Activated CD4-positive, alpha-beta T cell treated with anti-CD3 and anti-CD28 coated beads, Interleukin-10, Interleukin-2, amounts not matched to agents 100 ng/mL and 50 ng/mL, durations not matched to agents 16 hours and 8 hours (primary cell): ENCODE data around the gene THADA.

Experiments used
- DNase-seq: peaks from one replicate; pipeline ENCODE4 v3.0.0-alpha.2; 2020

Gene THADA

DNA sequence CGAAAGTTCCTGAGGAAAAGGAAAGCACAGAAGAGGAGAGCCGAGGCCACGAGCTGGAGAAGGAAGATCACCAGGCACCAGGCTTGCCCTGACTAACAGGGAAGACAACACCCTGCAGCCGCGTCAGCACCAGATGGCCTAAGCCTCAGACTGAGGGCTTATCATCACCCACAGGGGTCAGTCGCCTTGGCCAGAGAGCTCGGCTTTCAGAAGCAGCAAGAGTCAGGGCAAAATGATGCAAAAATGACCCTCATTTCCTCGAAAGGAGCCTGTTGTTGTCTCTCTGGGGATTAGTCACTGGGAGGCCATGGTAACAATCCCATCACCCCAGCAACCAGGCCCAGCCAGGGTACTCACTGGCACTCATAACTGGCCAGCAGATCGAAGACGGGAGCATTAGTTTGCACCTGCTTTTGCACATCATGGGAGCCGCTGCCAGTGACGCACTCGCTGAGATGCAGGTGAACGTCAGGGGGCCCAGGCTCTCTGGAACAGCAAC lies 326.7 kb downstream of the THADA start:
- no peak for DNase-seq

DNA sequence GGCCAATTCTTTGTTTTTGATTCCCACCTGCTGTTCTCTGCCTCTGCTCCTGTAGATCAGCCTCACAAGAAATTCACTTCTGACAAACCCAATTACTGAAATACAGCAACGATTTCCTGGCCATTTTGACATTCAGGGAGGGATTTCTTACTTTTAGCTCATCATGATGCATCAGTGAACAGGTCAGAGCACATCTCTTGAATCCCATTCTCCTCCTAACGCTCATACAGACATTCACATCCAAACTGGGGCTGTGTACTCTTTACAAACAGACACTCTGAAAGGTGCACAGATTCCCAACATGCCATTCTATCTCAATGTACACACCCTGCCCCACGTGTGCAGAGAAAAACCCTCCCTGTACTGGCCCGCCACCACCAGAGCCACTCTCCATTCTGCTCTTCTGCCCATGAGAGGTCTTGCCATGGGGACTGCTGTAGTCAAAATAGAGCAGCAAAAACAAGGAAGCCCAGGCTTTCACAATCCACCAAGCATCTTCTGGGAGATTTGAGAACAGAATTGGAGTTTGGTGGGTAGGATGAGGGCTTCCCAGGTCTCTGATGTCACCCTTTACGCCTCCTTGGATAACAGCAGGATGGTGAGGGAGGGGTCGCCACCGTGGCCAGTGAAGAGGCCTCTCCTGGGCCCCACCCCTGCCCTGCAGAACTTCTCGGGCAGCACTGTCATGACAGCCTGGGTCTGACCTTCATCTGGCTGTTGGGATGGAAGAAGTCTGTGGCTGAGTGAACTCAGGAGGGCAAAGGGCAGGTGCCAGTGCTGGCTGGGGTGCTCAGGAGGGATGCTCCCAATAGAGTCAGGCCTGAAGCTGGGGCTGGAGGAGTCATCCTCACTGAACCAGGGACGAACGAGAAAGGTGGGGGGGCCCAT lies 327.5 kb downstream of the THADA start:
- DNase-seq = no peak

DNA sequence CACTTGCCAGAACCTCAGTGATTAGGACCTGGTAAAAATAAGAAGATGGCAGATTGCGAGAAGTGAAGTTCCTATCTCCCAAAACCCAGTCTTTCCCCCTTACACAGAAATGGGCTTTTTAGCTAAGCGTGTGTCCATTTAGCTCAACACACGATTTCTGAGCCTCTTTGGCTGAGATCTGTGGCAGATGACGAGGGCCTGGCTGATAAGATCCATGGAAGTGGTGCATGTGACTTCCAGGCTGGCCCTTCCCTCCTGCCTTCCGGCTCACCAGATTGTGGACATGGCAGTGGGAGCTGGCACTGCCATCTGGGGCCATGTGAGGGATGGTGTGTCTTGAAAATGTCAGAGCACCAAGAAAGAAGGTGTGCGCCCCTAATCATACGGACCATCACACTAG lies 328.5 kb downstream of the THADA start:
- DNase-seq = no peak

DNA sequence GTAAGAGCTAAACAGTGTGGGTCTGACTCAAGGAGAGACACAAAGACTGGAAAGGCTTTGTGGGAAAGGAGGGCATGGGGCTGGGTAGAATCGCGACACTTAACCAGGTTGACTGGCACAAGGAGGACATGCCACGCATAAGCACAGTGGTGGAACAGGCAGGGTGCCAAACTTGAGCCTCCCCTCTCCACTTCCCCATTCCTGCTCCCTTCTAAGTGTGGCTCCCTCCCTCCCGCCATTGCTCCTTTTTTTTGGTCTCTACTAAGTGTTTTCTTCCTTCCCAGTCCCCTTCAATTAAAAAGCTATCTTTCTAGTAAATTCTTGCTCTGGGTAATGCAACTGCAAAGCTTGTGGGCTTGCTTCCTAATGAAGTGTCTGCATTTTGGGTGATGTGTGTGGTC lies 329.1 kb downstream of the THADA start:
- no peak for DNase-seq

DNA sequence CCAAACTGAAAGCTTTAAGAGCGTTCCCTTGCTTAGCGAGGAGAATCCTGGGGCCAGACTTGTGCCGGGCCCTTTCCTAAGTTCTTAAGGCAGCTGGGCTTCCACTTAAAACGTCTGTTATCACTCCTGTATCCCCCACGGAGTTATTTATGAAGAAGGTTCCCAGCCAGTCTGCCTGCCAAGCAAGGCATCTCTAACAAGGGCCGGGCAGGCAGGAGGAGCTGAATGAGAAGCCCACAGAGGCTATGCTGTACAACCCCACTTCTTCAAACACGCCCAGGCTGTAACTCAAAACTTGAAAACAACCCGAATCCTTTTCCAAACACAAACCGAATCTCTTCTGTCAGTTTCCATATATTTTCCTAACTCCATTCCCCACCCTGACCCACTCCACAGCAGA lies 330.4 kb downstream of the THADA start:
- no peak for DNase-seq

DNA sequence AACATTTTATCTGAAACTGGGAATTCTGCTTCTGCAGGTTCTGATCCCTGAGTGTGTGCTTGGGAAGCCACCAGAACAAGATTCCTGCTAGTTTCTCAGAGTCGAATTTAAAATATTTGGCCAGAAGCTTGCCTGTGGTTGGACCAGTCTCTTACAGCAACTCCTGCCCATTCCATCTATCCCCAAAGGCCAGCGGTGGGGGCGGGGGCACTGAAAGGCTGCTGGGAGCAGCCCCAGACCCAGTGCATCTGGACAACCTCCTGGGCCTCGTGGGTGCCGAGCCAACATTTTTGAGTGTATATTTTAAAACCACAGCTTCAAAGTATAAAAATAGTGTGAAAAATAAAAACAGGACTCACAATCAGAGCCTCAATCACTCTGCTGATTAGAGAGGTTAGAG lies 330.8 kb downstream of the THADA start:
- no peak for DNase-seq

DNA sequence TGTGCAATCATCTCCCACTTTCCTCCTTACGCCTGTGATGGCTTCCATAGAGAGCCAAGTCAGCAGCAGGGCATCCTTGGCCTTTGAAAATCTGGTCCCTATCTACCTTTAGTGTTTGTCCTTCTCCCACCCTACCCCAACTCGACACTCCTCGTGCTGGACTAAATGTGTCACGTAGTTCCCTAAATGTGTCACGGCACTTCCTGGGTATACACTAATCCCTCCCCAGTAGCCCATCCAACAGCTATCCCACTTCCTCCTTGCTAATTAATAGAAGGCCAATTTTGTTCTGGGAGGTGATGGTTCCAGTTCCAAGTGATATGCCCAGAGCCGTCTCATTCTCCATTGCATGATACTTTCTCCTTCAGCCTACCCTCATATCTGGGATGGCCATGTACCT lies 332.9 kb downstream of the THADA start:
- no peak for DNase-seq

DNA sequence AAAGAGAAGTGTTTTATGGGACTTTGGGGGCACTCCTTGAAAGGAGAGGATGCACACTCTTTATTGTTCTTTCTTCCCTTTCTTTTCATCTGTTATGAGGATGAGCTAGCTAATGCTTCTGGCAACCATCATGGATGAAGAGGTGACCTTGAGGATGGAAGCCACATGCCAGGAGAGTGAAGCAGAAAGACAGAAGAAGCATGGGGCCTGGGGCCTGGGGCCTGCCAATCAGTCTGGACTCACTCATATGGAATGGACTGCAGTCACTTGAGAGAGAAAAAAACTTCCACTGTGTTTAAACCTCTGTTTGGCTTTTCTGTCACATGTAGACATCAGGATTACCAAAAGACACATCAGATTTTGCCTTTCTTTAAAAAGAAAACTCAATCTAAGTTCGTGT lies 333.6 kb downstream of the THADA start:
- no peak for DNase-seq

DNA sequence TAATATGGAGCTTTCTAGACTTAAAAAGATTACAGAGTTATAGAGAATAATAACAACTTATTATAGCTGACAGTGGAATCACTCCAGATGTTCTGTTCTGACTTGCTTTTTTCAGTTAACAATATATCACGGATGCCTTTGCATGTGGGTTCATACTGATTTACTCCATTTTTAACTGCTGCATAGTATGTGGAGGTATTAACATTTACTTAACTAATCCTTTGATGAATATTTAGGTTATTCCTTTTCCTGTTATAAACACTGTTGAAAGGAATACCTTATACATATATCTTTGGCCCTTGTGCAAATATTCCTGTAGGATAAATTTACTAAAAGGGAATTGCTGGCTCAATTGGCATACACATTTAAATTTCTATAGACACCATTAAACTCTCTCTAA lies 336.3 kb downstream of the THADA start:
- DNase-seq = no peak

DNA sequence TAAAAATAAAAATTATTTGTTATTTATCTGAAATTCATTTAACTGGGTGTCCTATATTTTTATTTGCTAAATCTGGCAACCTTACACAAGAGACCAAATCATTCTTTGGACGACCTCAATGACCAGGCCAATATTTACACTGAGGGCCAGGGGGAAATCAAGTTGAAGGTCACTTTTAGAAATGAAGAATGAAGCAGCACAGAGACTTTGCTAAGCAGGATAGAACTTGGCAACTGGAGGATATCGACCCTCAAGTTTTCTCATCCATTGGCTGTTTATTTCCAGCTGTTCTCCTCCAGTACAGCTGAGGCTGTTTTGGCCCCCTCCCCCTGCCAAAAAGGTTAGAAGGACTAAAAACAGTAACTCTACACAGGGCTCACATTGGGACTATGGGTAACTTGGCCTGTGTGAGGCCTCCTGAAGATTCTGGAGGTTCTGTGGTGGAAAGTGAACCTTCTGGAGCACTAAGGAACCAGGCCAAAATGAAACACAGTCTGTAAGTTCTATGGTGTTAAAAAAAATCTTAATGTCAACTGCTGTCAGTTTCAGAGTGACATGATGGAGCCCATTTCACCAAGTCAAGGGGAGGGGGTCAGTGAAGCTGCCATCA lies 337.2 kb downstream of the THADA start:
- no peak for DNase-seq

DNA sequence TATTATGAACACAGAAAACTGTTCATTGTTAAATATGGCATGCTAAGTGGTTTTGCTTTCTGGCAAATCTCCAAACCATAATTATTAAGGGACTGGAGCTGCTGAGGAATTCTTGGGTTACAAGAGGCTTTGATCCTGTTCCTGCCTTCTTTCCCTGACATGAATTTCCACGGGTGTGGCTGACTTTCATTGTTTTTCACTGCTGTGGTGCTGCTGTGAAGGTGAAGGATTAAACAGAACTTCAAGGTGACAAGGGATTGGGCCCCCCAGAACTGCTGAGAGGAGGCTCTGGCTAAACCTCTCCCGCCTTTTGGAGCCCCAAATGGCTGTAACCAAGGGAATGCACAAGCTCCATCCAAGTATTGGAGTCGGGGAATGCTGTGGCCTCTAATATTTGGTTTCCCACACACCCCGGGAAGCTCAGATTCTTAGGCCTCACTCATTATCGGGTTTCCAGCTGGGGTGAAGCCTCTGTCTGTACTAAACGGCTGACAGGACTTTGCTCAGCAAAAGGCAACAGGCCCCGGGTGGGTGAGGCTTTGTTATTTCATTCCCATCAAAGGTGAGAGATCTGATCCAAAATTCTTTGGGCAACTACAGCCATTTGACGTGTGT lies 340.4 kb downstream of the THADA start:
- no peak for DNase-seq

DNA sequence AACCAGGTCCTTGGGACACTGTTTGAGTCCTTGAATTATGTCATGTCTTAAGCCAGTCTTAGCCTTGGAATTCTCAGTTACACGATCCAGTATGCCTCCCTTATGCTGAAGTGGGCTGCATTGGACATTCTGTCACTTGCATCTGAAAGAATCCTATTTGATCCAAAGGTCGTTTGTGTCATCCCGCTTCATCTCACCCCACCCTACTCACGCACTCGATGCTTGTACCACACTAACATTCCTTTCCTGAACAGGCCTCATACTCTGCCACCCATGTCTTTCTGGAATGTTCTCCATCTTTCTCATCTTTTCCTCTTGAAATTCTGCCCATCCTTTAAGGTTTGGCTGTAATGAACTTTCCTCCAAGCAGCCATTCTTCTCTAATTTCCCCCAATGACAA lies 341.5 kb downstream of the THADA start:
- no peak for DNase-seq

DNA sequence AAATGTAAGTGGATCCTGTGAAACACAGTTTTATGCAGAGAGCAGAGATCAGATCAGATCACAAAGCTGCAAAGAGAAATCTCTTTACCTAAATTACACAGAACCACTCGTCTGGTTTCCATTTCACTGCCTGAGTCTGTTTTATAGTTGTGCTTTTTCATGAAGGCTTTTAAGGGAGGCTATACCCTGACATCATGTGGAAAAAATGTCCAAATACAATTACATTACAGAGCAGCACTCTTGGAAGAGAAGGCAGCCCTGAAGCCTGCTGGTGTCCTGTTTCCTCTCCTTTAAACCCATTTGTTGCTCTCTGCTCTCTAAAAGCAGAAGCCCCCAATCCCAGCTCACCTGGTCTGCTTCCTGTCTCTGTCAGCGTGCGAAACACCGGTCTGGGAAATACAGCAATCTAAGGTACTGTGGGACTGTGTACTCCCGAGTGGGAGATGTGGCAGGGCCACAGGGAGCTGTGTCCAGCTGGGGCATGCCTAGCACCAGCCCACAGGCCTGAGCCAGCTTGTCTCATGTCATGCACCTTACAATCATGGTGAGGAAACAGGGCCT lies 344.6 kb downstream of the THADA start:
- DNase-seq = no peak

DNA sequence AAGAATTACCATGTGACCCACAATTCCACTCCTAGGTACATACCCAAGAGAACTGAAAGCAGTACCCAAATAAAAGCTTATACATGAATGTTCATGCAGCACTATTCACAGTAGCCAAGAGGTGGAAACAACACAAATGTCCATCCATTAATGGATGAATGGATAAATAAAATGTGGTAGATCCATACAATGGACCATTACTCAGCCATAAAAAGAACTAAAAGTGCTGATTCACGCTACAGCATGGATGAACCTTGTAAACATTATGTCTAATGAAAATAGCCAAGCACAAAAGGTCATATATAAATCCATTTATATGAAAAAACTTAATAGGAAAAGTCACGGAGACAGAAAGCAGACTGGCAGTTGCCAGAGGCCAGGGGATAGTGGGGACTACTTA lies 345.8 kb downstream of the THADA start:
- DNase-seq = no peak

DNA sequence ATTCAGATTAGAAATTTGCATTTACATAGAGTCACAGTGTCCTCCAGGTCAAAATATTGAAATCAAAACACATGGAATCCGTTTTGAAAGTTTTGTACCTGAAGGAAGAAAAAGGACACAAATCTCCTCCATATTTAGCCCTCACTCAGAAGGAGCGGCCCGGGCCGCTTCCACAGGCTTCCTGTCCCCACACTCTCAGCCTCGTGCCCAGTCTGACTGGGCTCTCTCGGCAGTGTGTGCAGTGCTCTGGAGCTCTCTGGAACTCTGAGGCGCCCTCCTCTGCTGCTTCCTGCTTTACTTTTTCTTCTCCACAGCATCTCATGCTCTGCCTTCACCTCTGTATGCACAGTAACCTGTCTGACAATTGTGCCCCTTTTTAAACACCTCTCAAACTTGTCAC lies 347.2 kb downstream of the THADA start:
- no peak for DNase-seq

DNA sequence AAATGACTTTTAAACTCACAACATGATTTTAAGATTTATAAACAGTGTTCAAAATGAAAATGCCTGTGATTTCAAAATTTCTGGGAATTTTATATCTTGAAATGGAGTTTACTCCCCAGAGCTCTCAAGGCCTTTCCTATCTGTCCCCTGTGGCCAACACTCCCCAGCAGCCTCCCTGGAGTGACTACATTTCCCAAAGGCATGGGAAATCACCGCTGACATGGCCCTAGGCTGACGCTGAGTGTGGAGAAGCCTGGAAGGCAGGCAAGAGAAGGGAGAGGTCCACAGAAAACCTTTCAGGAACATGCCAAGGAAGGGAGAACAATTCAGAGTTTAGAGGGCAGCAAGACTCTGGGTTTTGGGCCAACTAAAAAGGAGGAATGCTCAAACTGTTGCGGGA lies 349.2 kb downstream of the THADA start:
- DNase-seq = no peak

DNA sequence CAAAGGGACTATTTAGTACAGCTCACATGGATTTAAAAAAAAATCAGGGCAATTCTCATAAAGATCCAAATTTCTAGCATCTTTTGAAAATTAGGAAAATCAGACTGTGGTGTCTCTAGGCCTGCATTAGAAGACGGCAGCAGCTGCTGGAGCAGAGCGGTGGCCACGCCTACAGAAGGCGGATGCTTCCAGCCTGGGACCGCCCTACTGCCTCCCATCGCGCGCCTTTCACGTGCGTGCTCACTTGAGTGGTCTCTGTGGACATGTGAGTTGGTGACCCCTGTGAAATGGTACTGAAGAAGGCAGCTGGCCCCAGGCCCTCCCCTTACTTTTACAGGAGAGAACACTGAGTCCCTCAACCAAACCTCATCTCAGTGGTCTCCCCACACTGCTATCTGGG lies 354.3 kb downstream of the THADA start:
- no peak for DNase-seq

DNA sequence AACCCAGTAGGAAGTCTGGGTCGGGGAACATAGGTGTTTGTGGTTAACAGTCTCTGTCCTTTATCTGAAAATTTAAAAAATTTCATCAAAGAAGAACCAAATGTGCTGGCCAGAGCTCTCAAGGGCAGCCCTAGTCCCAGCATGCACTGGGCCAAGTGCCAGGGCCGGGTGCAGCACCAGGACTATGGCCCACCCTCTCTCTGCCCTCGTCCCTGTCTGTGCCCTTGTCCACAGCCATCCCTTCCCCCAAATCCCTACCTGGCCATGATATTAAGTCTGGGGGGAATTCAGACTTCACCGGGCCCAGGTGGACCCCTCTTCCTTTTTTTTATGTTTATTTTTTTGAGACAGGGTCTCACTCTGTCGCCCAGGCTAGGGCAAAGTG lies 355.1 kb downstream of the THADA start:
- no peak for DNase-seq

DNA sequence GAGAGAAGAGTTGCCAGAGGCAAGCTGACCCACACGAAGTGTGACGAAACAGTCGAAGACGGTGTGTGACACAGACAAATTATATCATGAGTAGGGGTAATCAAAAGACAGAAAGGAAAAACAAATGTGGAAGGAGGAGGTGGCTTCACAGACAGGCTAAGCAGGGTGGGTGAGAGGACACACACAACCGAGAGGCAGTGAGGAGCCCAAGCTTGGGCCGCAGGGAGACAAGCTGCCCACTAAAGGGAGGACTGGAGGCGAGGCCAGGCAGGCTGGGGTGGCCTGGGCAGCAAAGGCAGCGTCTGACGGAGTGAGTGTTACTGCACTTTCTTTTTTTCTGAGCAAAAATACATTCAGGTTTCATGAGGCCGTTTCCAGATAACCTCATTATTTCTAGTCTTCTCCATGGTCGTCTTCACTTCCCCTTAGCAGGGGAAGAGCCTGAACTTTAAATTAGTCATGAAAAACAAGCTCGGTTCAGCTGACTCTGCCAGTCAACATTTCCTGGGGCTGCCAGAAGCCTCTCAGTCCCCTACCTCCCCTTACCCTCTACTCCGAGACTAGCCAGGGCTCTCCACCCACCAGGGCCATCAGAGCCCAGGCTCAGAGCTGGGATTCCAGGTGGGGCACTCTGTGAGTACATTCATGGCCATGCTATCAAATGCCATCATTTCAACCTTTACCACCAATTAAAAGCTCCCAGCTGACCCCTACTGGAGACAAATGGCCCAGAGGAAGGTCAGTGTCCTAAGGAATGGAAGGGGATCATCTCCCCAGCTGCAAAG lies 355.7 kb downstream of the THADA start:
- no peak for DNase-seq

DNA sequence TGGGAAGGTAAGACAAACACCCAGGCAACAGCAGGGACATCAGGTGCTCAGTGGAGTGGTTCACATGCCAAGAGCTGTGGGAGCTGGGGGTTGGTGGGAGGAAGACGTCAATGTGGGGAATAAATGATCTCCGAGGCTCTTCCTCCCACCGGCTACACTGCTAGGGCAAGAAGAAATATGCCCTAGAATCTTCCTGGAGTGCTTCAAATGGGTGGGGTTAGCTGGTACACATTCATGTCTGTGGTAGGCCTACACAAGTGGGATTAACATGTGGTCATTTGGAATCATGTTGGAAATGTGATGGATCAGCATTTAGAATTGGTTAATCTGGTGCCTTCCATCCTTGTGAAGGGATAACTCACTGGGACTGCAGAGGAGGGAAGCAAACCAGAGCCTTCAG lies 357.0 kb downstream of the THADA start:
- no peak for DNase-seq

DNA sequence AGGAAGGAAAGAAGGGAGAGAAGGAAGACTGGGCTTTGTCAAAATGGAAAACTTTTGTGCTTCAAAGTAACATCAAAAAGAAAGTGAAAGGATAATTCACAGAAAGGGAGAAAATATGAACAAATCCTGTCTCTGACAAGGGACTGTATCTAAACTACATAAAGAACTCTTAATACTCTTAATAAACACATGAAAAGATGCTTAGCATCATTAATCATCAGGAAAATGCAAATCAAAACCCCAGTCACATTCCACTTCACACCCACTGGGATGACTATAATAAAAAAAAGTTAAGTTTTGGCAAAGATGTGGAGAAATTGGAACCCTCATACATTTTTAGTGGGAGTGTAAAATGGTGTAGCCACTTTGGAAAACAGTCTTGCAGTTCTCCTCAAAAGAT lies 357.7 kb downstream of the THADA start:
- DNase-seq = no peak

DNA sequence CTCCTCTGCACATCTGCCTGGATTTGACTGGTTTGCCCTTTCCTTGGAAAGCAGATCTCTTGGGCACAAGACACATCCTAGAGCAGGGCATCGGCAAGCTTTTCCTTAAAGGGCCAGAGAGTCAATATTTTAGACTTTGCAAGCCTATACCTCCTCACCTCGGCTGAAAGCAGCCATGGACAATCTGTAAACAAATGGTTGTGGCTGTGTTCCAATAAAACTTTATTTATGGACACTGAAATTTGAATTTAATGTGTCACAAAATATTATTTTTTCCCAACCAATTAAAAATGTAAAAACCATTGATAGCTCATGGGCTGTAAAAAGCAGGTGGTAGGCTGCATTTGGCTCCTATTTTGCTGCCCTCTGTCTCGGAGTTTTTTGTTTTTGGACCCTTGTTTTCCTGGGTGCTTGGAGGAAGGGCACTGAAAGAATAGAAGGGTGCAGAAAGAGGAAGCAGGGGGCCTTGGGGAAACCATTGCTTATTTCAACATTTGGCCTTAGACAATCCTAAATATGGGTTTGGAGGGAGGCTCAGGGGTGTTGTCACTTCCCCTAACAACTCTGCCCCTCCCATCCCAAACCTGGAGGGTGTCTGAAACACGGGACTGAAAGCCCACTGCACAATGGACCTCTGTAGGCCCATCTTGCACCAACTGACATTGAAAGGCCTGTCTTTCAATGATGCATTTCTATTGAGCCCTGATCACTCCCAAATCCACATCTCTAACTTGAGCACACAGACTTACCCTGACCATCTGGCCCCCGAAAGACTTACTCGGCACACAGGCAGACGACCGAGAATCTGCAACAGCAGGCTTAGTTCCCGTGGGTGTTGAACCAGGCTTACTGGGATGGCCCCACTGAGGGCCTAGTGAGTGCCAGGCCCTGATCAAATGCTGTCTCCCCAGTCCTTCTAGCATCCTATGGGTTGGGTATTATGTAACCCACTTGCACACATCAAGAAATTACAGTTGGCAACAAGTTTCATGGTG lies 362.3 kb downstream of the THADA start:
- no peak for DNase-seq
